Fibroblast of the aortic adventitia (primary cell): ENCODE measurements around the gene TFF1. TPM values are rescaled to one million over a fixed set of nuclear protein-coding genes. Genes with fewer than 3 reads are reported as not detected.

Experiments used
- DNase-seq: peaks from one replicate; pipeline ENCODE4 v3.0.0-alpha.2; 2010; ENCODE audit warnings: low read depth
- H3K4me3 ChIP-seq: 2 replicates; pipeline ENCODE4 v1.5.1; 2011; ENCODE audit warnings: low read depth, mild to moderate bottlenecking, control low read depth, low read length, moderate library complexity
- CTCF ChIP-seq: IDR thresholded peaks from 2 replicates; pipeline ENCODE4 v1.5.1; 2011; ENCODE audit warnings: mild to moderate bottlenecking, low read length, control low read depth, inconsistent platforms; ENCODE audit not compliant: insufficient read depth
- total RNA-seq: library from RNA; depleted of rRNA; stranded (reverse); fragments of >200 nt; gene quantifications from 2 replicates; pipeline ENCODE4 v1.2.3, GENCODE V29; 2012; ENCODE audit warnings: low replicate concordance

Gene TFF1
- total RNA-seq, 1 donor = not detected

GRCh38 chr21:42374457-42374856 lies 8.1 kb upstream of the TFF1 start:
- H3K4me3 ChIP-seq = no peak overlapping the region
- TF ChIP-seq CTCF = no peak
- no peak for DNase-seq

GRCh38 chr21:42373908-42374455 lies 7.6 kb upstream of the TFF1 start:
- H3K4me3 ChIP-seq = no peak overlapping the region
- no peak for TF ChIP-seq CTCF
- no peak for DNase-seq

DNA sequence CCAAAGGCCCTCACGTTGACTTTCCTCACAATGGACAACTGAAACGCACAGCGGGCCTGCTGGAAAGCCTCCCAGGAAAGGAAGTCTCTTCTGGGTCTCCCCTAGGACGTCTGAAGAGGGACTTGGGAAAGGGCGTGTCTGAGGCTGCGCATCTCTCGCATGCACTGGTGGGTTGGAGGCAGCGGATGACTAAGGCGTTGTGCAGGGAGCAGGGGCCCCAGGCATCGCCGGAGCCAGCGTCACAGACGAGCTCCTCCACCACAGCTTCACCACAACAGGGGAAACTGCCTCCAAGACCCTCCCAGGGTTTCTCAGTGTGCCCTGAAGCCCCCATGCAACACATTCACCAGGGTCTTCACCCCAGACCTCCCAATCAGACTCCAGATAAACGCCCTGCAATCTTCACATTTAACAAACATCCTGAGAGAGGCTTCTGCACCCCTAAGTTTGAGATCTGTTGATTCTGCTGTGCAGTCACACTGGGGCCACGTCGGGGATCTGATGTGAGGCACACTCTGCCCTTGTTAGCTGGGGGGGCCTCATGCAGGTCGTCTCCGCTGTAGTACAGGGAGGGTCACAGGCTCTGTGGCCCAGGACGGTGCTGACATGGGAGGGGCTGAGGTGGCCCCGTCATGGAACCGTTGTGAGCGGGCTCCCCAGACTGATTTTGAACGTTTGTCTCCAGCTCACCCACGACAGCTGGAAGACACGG lies 7.0 kb upstream of the TFF1 start:
- no peak for TF ChIP-seq CTCF
- H3K4me3 ChIP-seq = no peak overlapping the region
- no peak for DNase-seq

DNA sequence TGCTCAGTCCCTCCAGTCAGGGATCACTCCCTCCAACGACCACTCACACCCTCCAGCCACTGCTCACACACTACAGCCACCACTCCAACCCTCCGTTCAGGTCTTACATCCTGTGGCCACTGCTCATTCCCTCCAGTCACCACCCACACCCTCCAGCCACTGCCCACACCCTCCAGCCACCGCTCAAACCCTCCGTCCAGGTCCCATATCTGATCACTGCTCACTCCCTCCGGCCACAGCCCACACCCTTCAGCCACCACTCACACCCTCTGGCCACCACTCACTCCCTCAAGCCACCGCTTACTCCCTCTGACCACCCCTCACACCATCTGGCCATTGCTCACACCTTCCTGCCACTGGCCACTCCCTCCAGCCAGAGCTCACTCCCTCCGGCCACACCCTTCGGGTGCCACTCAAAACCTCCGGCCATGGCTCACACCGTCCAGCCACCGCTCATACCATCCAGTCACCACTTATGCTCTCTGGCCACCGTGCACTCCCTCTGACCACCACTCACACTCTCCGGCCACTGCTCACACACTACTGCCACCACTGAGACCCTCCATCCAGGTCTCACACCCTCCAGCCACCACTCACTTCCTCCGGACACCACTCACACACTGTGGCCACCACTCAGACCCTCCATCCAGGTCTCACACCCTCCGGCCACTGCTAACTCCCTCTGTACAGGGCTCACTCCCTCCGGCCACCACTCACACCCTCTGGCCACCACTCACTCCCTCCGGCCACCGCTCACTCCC lies 4.7 kb upstream of the TFF1 start:
- no peak for TF ChIP-seq CTCF
- no peak for DNase-seq
- H3K4me3 ChIP-seq = no peak overlapping the region

- no peak for TF ChIP-seq CTCF
- H3K4me3 ChIP-seq = no peak overlapping the region
These were observed 3.5 kb upstream of the TFF1 start for GRCh38 chr21:42369821-42370220.

DNA sequence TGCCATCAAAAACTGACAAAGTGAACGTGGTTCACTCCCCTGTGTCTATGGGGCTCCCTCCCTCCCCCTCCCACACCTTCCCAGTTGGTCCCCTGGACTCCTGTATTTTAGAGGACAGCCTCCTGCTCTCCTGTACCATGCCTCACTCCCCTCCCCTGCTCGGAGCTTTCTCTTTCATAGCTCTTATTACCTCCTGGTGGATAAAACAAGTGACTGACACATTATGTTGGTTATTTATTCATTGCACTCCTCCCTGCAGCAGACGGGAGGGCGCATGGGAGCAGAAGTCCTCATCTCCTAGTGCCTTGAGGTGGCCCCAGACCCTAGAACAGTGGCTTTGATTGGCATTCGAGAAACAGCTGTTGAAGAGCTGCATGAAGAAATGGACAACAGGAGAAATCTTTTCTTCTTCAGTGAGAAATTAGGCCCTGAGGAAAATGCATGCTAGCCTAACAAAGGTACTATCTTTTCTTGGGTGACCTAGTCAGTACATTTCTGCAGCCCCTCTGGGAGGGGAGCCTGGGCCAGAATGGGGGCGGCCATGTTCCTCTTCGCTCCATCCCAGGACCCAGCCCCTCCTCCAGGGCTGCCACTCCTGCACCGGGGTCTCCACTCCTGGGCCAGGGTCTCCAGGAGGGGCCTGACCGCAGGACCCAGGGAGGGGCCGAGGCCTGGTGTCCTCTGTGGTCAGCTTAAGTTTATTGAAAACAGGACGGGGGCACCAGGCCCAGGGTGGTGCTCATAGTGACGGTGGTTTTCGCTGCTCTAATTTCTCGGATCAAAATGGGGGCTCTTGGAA lies 1.2 kb upstream of the TFF1 start:
- H3K4me3 ChIP-seq = no peak overlapping the region
- no peak for DNase-seq
- TF ChIP-seq CTCF = no peak

More at GRCh38 chr21:42369821-42370220, 3.5 kb upstream of the TFF1 start:
- DNase-seq = no peak
